Measurements from ENCODE around the gene NCF2.

Gene NCF2

GRCh38 chr1:183584147-183584546 lies 6.1 kb downstream of the NCF2 start:
- DNase-seq (ENCODE audit: low read depth in 2 of 2) = no peak

- no peak for DNase-seq (ENCODE audit: low read depth in 2 of 2)
Observed at GRCh38 chr1:183583466-183583865, 6.8 kb downstream of the NCF2 start.

- DNase-seq (ENCODE audit: low read depth in 2 of 2) = no peak
Observed at GRCh38 chr1:183582021-183582713, 8.1 kb downstream of the NCF2 start.

DNA sequence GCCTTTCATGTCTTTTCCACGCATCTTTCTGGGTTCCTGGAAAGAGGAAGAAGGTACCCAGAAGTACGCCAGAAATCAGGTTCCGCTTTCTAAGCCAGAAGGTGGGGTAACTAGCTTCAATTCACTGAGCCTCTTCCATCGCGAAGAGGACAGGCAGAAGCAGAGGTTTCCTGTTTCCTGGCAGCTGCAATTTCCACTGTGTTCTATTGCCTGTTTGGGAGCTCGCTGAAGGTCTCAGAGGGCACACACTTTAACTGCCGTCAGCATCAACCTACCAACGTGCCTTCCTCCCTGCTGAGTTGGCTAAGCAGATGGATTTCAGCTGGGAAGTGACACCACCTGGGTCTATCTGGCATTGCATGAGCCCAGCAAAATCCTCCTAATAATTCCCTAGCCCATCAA lies 10.0 kb downstream of the NCF2 start:
- DNase-seq (ENCODE audit: low read depth in 2 of 2) = peak in 1 of 2 donors; percentile 5

DNA sequence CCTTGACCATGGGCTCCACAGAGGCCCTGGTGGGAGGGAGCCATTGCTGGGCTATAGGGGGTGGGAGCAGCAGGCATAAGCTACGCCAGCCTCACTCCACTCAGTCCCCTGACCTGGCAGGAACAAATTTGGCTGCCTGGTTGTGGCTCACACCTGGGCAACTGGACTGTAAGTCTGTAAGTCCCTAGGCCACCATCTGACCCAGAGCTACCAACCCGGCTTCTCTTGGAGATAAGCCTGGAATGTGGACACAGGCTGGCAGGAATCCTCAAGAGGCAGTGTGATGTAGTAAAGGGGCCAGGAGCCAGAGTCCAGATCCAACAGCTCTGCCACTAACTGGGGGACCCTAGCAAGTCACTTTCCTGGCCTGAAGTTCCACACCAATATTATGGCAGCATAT lies 11.4 kb downstream of the NCF2 start:
- DNase-seq (ENCODE audit: low read depth in 2 of 2) = no peak

GRCh38 chr1:183577897-183578465 lies 12.3 kb downstream of the NCF2 start:
- no peak for DNase-seq (ENCODE audit: low read depth in 2 of 2)

DNA sequence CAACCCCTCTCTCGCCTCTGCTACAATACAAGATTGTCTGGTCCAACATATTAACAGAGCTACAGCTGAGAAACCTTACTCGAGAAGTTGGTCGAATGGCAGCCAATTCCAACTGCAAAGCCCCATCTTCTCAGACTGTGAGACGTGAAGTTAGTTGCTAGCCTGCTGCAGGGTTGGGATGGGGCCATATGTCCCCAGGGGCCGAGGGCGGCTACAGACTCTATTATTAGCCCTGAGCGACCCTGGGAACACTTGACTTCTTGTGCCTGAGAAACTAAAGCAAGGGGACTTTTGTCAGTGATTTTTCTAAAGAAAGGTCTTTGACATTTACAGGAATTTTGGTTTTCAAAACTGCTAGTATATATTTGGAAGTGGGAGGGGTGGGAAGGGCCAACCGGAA lies 13.7 kb downstream of the NCF2 start:
- DNase-seq (ENCODE audit: low read depth in 2 of 2) = no peak

DNA sequence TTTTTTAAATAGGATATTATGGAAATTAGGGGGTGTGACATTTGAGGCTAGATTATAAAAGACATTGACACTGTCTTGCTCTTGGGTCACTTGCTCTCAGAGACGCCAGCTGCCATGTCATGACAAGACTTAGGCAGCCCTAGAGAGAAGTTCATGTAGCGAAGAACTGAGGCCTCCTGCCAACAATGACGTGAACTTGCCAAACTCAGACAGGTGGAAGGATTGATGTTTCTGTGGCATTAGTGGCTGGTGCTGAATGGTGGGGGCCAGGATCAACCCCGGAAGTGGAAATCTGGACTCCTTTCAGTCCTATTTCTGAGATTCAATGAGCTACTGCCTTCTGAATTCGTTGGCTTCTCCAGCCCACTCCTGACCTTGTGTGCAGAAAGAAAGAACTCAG lies 14.7 kb downstream of the NCF2 start:
- no peak for DNase-seq (ENCODE audit: low read depth in 2 of 2)

GRCh38 chr1:183572721-183573120 lies 17.5 kb downstream of the NCF2 start:
- DNase-seq (ENCODE audit: low read depth in 2 of 2) = no peak

- DNase-seq (ENCODE audit: low read depth in 2 of 2) = no peak
Observed at GRCh38 chr1:183571678-183572268, 18.5 kb downstream of the NCF2 start.

DNA sequence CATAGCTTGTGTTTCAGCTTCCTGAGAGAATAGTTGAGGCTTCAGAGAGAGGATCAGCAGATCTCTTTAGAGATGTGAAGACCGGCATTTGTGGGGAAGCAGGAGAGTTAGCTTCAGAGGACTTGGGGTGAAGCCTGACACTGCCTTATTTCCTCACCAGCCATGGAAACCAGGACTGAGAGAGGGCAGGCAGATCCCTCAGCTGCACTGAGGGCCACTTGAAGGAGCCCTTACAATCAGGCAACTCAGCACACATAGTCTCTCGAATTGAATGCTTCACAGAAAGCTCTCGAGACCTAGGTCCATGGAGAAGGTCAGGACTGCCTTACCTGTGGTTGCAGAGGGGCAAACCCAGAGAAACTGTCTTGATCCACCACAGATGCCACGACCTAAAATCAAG lies 19.8 kb downstream of the NCF2 start:
- DNase-seq (ENCODE audit: low read depth in 2 of 2) = no peak

DNA sequence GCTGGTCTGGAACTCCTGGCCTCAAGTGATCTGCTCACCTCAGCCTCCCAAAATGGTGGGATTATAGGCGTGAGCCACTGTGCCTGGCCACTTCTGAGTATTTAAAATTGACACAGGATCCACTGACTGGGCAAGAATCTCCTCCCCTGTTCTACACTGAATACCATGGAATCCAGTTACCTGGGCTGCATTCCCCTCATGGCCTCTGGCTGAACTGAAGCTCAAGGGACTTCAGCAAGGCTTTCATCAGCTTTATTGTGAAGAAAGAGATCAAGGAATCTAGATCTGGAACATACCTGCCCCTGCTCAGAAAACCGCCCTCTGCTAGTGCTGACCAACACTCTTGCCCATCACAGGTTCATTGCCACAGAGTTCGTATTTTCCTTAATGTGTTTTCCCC lies 20.5 kb downstream of the NCF2 start:
- no peak for DNase-seq (ENCODE audit: low read depth in 2 of 2)

DNA sequence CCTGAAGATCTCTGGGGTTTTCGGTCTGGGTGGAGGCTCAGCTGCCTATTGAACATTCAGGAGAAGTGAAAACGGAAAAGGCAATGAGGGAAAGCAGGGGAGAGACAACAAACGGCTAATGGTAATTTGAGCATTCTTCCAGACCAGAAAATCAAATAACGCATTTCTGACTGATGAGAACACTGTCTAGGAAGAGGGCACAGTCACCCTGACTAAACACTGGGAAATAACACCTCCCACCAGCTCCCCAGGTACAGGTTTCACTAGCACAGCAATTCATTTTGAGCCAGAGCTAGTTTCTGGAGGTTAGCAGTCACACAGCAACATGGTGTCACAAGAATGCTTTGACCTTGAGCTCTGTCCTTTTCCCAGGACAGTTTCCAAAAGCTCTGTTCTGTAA lies 21.1 kb downstream of the NCF2 start:
- DNase-seq (ENCODE audit: low read depth in 2 of 2) = no peak

GRCh38 chr1:183568176-183569021 lies 21.9 kb downstream of the NCF2 start:
- DNase-seq (ENCODE audit: low read depth in 2 of 2) = no peak

DNA sequence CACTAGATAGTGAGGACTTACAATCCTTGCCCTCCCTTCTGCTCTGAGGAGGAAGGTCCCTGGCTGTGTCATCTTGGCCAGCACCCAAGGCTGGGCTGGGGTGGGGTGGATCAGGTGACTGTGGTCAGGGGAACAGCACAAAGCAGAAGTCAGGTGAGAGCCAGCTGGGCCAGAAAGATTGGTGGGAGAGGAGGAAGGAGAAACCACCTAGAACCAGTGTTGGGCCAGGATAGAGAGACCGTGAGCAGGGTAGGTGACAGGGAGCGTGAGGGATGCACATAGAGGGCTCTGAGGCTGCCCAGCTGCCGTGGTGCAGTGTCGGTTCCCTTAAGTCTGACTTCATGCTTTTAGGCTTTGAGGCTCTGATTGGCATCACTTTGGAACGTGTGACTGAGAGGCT lies 22.7 kb downstream of the NCF2 start:
- no peak for DNase-seq (ENCODE audit: low read depth in 2 of 2)

- no peak for DNase-seq (ENCODE audit: low read depth in 2 of 2)
Observed at GRCh38 chr1:183566026-183566425, 24.2 kb downstream of the NCF2 start.

DNA sequence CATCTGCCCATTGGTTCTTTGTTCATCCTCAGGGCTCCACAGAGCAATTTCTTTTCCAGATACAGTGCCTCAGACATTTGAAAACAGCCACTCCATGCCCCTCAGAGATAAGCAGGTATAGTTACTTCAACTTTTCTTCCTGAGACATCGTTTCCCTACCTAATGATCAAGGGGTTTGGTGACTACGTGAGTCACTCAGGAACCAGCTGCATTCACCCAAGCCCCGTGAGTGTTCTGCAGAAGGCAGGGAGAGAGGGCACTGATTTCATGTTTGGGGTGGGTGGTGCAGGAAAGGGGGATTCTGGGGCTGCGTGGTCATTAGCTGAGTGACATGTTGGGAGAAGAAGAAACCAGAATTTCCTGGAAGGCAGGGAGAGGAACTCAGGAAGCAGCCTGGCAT lies 25.0 kb downstream of the NCF2 start:
- no peak for DNase-seq (ENCODE audit: low read depth in 2 of 2)

DNA sequence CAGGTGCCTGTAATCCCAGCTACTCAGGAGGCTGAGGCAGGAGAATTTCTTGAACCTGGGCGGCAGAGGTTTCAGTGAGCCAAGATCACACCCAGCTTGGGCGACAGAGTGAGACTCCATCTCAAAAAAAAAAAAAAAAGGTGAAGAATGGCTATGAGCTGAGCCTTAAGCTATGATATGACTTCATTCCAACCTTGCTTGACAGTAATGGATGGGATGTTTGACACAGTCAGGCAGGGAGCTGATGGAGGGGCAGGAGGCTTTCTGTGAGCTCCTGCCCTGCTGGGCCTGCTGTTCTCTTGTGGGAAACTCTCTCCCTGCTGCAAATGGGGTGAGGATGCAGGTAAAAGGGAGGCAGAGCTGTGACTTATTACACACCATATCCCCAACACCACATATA lies 27.6 kb downstream of the NCF2 start:
- no peak for DNase-seq (ENCODE audit: low read depth in 2 of 2)

- no peak for DNase-seq (ENCODE audit: low read depth in 2 of 2)
Observed at GRCh38 chr1:183559061-183559460, 31.2 kb downstream of the NCF2 start.

DNA sequence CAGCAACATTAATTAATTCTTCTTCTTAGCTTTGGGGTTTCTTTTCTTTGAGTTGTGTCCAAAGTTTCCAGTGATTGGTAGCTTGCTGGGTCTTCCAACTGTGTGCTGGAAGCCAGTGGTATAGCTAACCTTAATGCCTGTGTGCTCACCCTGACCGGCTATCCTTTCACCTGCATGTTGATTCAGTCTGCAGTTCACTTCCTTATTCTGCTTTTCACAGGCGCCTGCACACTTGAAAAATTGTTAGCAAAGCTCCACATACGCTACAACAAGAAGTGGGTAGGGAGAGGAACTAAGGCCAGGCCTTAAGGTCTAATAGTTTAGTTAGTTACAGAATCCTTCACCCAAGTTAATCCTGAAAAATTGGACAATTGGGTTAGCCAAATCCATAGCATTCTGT lies 35.7 kb downstream of the NCF2 start:
- DNase-seq (ENCODE audit: low read depth in 2 of 2) = no peak

GRCh38 chr1:183553764-183554163 lies 36.5 kb downstream of the NCF2 start:
- no peak for DNase-seq (ENCODE audit: low read depth in 2 of 2)

GRCh38 chr1:183553331-183553730 lies 36.9 kb downstream of the NCF2 start:
- DNase-seq (ENCODE audit: low read depth in 2 of 2) = no peak

DNA sequence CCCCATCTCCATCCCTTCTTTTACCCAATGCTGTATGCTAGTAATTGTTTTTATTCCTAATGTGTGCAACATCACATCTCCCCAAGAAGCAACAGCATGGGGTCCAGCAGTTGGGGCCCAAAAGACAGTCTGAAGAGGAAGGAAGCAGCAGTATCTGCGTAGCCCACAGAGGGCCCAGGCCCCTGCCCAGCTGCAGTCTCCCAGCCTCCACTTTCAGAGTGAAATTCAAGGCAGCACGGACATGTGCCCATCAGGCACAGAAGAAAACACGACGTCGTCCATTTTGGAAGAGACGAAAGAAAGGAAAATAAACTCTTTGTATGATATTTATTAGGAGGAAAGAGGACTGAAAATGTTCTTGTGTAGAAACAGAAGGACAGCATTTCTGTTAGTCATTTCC lies 37.4 kb downstream of the NCF2 start:
- DNase-seq (ENCODE audit: low read depth in 2 of 2) = no peak

Measured in stimulated activated CD4-positive, alpha-beta T cell treated with anti-CD3 and anti-CD28 coated beads, Interleukin-1b, Interleukin-23, amount 100 ng/mL, for 4 hours (primary cell).